Activated CD4-positive, alpha-beta T cell treated with anti-CD3 and anti-CD28 coated beads, Interleukin-2, amount 10 ng/mL, durations not matched to agents 7 days and 5 days (primary cell): ENCODE measurements around the gene TLCD1. TPM values are rescaled to one million over a fixed set of nuclear protein-coding genes. Genes with fewer than 3 reads are reported as not detected.
A peak's percentile ranks its signal among the peaks of the same experiment; 100 is the strongest.

Experiments
- CTCF ChIA-PET: fragments of 350-600 bp; sonication (Branson Sonifier 250); formaldehyde crosslinking; loops from one replicate; lab custom pipeline; 2021; ENCODE audit warnings: antibody characterized with exemption; lab: Charles Lee
- POLR2A ChIA-PET: fragments of 350-600 bp; sonication (Branson Sonifier 250); formaldehyde crosslinking; loops from one replicate; lab custom pipeline; 2021; ENCODE audit warnings: antibody characterized with exemption; lab: Charles Lee
- DNase-seq: peaks from one replicate; pipeline ENCODE4 v3.0.0-alpha.2; 2020
- H3K27ac Mint-ChIP-seq: one replicate; pipeline ENCODE4 v1.8.0; 2021; ENCODE audit warnings: mild to moderate bottlenecking, moderate library complexity, mixed read lengths
- H3K27me3 Mint-ChIP-seq: one replicate; pipeline ENCODE4 v1.8.0; 2021; ENCODE audit warnings: mixed read lengths
- H3K36me3 Mint-ChIP-seq: one replicate; pipeline ENCODE4 v1.8.0; 2021; ENCODE audit warnings: low read depth, mixed read lengths
- H3K4me1 Mint-ChIP-seq: one replicate; pipeline ENCODE4 v1.8.0; 2021; ENCODE audit warnings: mixed read lengths
- H3K4me3 Mint-ChIP-seq: one replicate; pipeline ENCODE4 v1.8.0; 2021; ENCODE audit warnings: mild to moderate bottlenecking, moderate library complexity, mixed read lengths
- H3K9me3 Mint-ChIP-seq: one replicate; pipeline ENCODE4 v1.8.0; 2021; ENCODE audit warnings: mixed read lengths
- total RNA-seq, 2 experiments: library from RNA; stranded (reverse); gene quantifications; one replicate each; pipeline ENCODE4 v1.2.3, GENCODE V29; 2021

The TLCD1 gene
- 1 to 10 TPM; 2.1 to 2.3 TPM for total RNA-seq

GRCh38 chr17:28726226-28726626 lies at the start of gene TLCD1:
Gene TLCD1 (minus strand): TSS chr17:28726233. CDS start chr17:28726097, 136 bp downstream.
- H3K36me3 Mint-ChIP-seq = peaks cover 36% of the 10 kb centered on the region
- POLR2A ChIA-PET = interaction anchor here (0.7 to 1.5 kb wide), 4 partner anchors 17 to 25 kb away, joined by 3 to 6 read pairs (median 4); partner anchors contain the start of gene TRAF4
- CTCF ChIA-PET = interaction anchor here (0.5 to 11.5 kb wide), 51 partner anchors 9 to 422 kb away, joined by 3 to 420 read pairs (median 6); partner anchors contain the start of genes DHRS13, FLOT2, PHF12 and PIGS
- H3K27ac Mint-ChIP-seq = peak within 1 kb of the TSS; percentile 99
- DNase-seq = peak; percentile 66
- H3K4me3 Mint-ChIP-seq = peak within 1 kb of the TSS; percentile 90
- no peaks in the 10 kb centered on the region for H3K9me3 Mint-ChIP-seq
- peaks cover 69% of the 10 kb centered on the region for H3K4me1 Mint-ChIP-seq
- no peaks in the 10 kb centered on the region for H3K27me3 Mint-ChIP-seq

- peaks cover 15% of the 10 kb centered on the region for H3K36me3 Mint-ChIP-seq
- no peak overlapping the region for H3K4me3 Mint-ChIP-seq
- ChIA-PET CTCF (interaction anchor here (0.6 to 3.2 kb wide), 10 partner anchors 9 to 168 kb away, joined by 3 to 16 read pairs (median 4); partner anchors contain the start of gene TLCD1), POLR2A (no interaction called here)
- no peaks in the 10 kb centered on the region for H3K27me3 Mint-ChIP-seq
- peaks cover 25% of the 10 kb centered on the region for H3K4me1 Mint-ChIP-seq
- no peak overlapping the region for H3K27ac Mint-ChIP-seq
- no peak for DNase-seq
- H3K9me3 Mint-ChIP-seq = no peaks in the 10 kb centered on the region
Measured at GRCh38 chr17:28774206-28774605, 48.2 kb upstream of the TLCD1 start.

GRCh38 chr17:28773736-28774135 lies 47.7 kb upstream of the TLCD1 start:
- Mint-ChIP-seq H3K27me3 (no peaks in the 10 kb centered on the region), H3K36me3 (peaks cover 11% of the 10 kb centered on the region), H3K4me1 (peaks cover 20% of the 10 kb centered on the region), H3K4me3 (no peak overlapping the region), H3K9me3 (no peaks in the 10 kb centered on the region), H3K27ac (no peak overlapping the region)
- POLR2A ChIA-PET = no interaction called here
- no peak for DNase-seq
- CTCF ChIA-PET = interaction anchor here (0.6 to 3.2 kb wide), 9 partner anchors 9 to 272 kb away, joined by 3 to 16 read pairs (median 4); partner anchors contain the start of gene TLCD1

GRCh38 chr17:28765038-28765437 lies 39.0 kb upstream of the TLCD1 start:
- Mint-ChIP-seq H3K4me1 (peaks cover 8% of the 10 kb centered on the region), H3K27me3 (no peaks in the 10 kb centered on the region), H3K4me3 (no peak overlapping the region), H3K36me3 (peaks cover 10% of the 10 kb centered on the region), H3K9me3 (no peaks in the 10 kb centered on the region), H3K27ac (no peak overlapping the region)
- no peak for DNase-seq
- ChIA-PET CTCF (interaction anchor here (0.6 to 7.8 kb wide), 11 partner anchors 9 to 229 kb away, joined by 3 to 67 read pairs (median 5); partner anchors contain the start of gene TLCD1), POLR2A (no interaction called here)

GRCh38 chr17:28763804-28764266 lies 37.8 kb upstream of the TLCD1 start:
- DNase-seq = peak; percentile 86
- Mint-ChIP-seq H3K9me3 (no peaks in the 10 kb centered on the region), H3K4me3 (no peak overlapping the region), H3K36me3 (peaks cover 14% of the 10 kb centered on the region), H3K27me3 (no peaks in the 10 kb centered on the region), H3K27ac (no peak overlapping the region), H3K4me1 (peaks cover 8% of the 10 kb centered on the region)
- ChIA-PET POLR2A (no interaction called here), CTCF (interaction anchor here (0.8 to 7.8 kb wide), 25 partner anchors 9 to 230 kb away, joined by 3 to 67 read pairs (median 5); partner anchors contain the start of genes RPL23A, TLCD1 and TRAF4)

- Mint-ChIP-seq H3K4me1 (peaks cover 8% of the 10 kb centered on the region), H3K27ac (no peak overlapping the region), H3K27me3 (no peaks in the 10 kb centered on the region), H3K9me3 (no peaks in the 10 kb centered on the region), H3K36me3 (peaks cover 16% of the 10 kb centered on the region), H3K4me3 (no peak overlapping the region)
- CTCF ChIA-PET = interaction anchor here (0.6 to 7.8 kb wide), 22 partner anchors 9 to 201 kb away, joined by 3 to 67 read pairs (median 5); partner anchors contain the start of genes RPL23A and TLCD1
- POLR2A ChIA-PET = no interaction called here
- no peak for DNase-seq
Measured at GRCh38 chr17:28763137-28763799, 37.2 kb upstream of the TLCD1 start.

GRCh38 chr17:28760601-28761562 lies 34.8 kb upstream of the TLCD1 start:
- ChIA-PET CTCF (interaction anchor here (0.7 to 7.8 kb wide), 5 partner anchors 10 to 34 kb away, joined by 3 to 67 read pairs (median 5); partner anchors contain the start of gene TLCD1), POLR2A (interaction anchor here (0.5 kb wide), 1 partner anchor 52 kb away, joined by 5 read pairs; no protein-coding TSS in a partner anchor)
- peaks cover 8% of the 10 kb centered on the region for H3K4me1 Mint-ChIP-seq
- no peaks in the 10 kb centered on the region for H3K9me3 Mint-ChIP-seq
- H3K36me3 Mint-ChIP-seq = peaks cover 24% of the 10 kb centered on the region
- H3K4me3 Mint-ChIP-seq = no peak overlapping the region
- no peak overlapping the region for H3K27ac Mint-ChIP-seq
- no peaks in the 10 kb centered on the region for H3K27me3 Mint-ChIP-seq
- DNase-seq = no peak

- POLR2A ChIA-PET = no interaction called here
- no peak overlapping the region for H3K4me3 Mint-ChIP-seq
- no peak for DNase-seq
- H3K9me3 Mint-ChIP-seq = no peaks in the 10 kb centered on the region
- peaks cover 8% of the 10 kb centered on the region for H3K4me1 Mint-ChIP-seq
- H3K27me3 Mint-ChIP-seq = no peaks in the 10 kb centered on the region
- CTCF ChIA-PET = interaction anchor here (7.1 to 7.8 kb wide), 2 partner anchors 8 to 32 kb away, joined by 64 to 67 read pairs; partner anchors contain the start of gene TLCD1
- no peak overlapping the region for H3K27ac Mint-ChIP-seq
- H3K36me3 Mint-ChIP-seq = peaks cover 24% of the 10 kb centered on the region
Measured at GRCh38 chr17:28759256-28759865, 33.3 kb upstream of the TLCD1 start.

- peaks cover 5% of the 10 kb centered on the region for H3K4me1 Mint-ChIP-seq
- no peaks in the 10 kb centered on the region for H3K27me3 Mint-ChIP-seq
- peaks cover 21% of the 10 kb centered on the region for H3K36me3 Mint-ChIP-seq
- H3K9me3 Mint-ChIP-seq = no peaks in the 10 kb centered on the region
- no peak for DNase-seq
- H3K27ac Mint-ChIP-seq = peak overlapping the region; percentile 36
- H3K4me3 Mint-ChIP-seq = no peak overlapping the region
- ChIA-PET CTCF (interaction anchor here (0.6 kb wide), 1 partner anchor 42 kb away, joined by 3 read pairs; no protein-coding TSS in a partner anchor), POLR2A (no interaction called here)
Measured at GRCh38 chr17:28758411-28759121, 32.5 kb upstream of the TLCD1 start.

- Mint-ChIP-seq H3K27me3 (no peaks in the 10 kb centered on the region), H3K4me1 (peaks cover 6% of the 10 kb centered on the region), H3K4me3 (no peak overlapping the region), H3K27ac (no peak overlapping the region), H3K9me3 (no peaks in the 10 kb centered on the region), H3K36me3 (peaks cover 16% of the 10 kb centered on the region)
- no peak for DNase-seq
- ChIA-PET POLR2A (no interaction called here), CTCF (interaction anchor here (20.1 kb wide), 1 partner anchor 26 kb away, joined by 420 read pairs; the partner anchor contains the start of genes NEK8 and TLCD1)
Measured at GRCh38 chr17:28756049-28756804, 30.2 kb upstream of the TLCD1 start.

GRCh38 chr17:28755486-28755885 lies 29.5 kb upstream of the TLCD1 start:
- POLR2A ChIA-PET = no interaction called here
- CTCF ChIA-PET = interaction anchor here (1.6 to 20.1 kb wide), 2 partner anchors 8 to 25 kb away, joined by 6 to 420 read pairs; partner anchors contain the start of genes NEK8 and TLCD1
- peaks cover 6% of the 10 kb centered on the region for H3K4me1 Mint-ChIP-seq
- no peak for DNase-seq
- no peak overlapping the region for H3K4me3 Mint-ChIP-seq
- H3K9me3 Mint-ChIP-seq = no peaks in the 10 kb centered on the region
- H3K27ac Mint-ChIP-seq = no peak overlapping the region
- peaks cover 16% of the 10 kb centered on the region for H3K36me3 Mint-ChIP-seq
- no peaks in the 10 kb centered on the region for H3K27me3 Mint-ChIP-seq
